DMS153 (cell line): ENCODE measurements around the gene OSBPL9.
A peak's percentile ranks its signal among the peaks of the same experiment; 100 is the strongest.
"Not testable (repeated sequence)": the region's sequence is repeated elsewhere in the genome, so short reads cannot be mapped to it uniquely, and the experiment has no call there.

Experiments used
- DNase-seq: peaks from one replicate; lab custom pipeline; 2025; lab: John Stamatoyannopoulos, UW

The OSBPL9 gene

DNA sequence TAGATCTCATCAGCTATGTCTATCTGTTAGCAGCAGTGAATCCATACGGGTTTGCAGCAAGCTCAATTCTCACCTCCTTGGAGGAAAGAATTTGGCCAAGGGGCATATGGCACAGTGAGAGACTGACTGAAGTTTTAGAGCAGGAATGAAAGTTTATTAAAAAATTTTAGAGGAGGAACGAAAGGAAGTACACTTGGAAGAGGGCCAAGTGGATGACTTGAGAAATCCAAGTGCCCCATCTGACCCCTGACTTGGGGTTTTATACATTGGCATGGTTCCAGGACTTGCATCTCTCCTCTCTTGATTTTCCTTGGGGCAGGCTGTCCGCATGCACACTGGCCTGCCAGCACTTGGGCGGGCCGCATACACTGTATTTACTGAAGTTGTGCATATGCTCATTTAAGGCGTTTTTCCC, 9.2 kb upstream of the OSBPL9 start:
- no peak for DNase-seq

- not testable (repeated sequence) for DNase-seq
Observed at GRCh38 chr1:51610104-51610503, 6.8 kb upstream of the OSBPL9 start.

DNA sequence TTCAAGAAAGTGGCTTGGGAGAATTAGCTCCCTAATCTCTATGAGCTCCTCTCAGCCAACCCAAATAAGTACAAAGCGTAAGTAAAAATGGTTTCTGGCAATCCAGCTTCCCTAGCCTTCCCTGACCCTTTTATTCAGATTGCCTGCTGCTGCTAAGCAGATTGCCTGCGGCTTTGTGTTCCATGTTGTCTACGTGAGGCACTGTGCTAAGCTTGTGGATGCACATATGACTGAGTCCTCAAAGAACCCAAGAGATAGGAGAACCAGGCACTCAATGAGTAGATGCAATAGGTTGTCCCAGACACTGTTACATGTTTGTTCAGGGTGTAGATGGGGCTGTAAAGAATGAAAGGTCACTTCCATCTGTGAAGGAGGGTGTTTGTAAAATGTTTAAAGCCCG, 6.3 kb upstream of the OSBPL9 start:
- DNase-seq, result no peak

DNA sequence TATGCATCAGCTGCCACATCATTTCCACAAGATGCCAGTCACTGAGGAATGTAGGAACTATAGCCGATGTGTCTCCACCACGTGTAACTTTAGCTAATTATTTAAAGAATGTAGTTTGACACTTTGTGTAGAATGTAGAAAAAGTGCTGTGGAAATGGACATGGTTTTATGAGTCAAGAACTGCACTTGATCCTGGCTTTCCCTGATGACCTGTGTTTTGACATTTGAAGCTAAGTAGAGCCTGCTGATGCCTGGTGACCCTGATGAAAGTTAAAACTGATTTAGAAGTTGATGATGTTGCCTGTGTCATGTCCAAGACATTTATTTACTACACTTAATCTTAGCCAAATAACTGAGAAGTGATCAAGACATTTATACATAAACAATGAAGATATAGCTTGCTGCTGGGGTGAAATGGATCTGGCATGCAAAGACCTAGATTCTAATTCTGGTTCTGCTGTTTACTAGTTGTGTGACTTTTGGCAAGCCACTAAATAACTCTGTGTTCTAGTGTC, 4.4 kb upstream of the OSBPL9 start:
- no peak for DNase-seq

DNA sequence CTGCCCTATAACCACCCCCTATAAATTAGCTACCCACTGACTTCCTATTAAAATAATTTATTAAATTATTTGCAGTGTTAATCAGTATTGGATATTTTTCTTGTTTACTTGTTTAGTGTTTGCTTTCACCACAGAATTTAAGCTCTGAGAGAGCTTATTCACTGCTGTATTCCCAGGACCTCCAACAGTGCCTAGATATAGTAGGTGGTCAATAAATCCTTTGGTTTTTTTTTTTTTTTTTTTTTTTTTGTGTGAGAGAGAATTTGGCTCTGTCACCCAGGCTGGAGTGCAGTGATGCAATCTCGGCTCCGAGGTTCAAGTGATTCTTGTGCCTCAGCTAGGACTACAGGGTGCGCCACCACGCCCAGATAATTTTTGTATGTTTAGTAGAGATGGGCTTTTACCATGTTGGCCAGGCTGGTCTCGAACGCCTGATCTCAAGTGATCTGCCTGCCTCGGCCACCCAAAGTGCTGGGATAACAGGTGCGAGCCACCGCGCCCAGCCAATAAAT, 1.1 kb upstream of the OSBPL9 start:
- no peak for DNase-seq

GRCh38 chr1:51616490-51616889, 402 bp upstream of the OSBPL9 start:
- DNase-seq, result no peak

DNA sequence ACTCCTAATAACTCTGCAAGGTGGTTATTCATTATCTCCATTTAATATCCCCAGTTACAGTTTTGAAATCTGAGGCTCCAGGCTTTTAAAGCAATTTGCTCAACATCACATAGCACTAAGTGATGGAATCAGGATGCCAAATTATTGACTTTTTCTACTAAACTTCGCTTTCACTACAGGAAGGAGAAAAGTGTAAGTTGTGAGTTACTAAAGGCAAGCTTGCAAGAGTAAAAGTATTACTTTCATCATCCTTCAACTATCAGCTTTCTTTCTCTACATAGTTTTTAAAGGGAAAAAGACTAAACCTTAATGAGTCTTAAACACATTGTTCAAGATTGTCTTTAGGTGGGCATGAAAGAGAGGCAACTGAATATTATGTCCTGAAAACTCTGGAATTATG, 1.8 kb downstream of the OSBPL9 start:
- DNase-seq, result no peak

GRCh38 chr1:51620470-51620869, 3.6 kb downstream of the OSBPL9 start:
- DNase-seq, result no peak

- DNase-seq, result no peak
Observed at GRCh38 chr1:51621161-51621560, 4.3 kb downstream of the OSBPL9 start.

DNA sequence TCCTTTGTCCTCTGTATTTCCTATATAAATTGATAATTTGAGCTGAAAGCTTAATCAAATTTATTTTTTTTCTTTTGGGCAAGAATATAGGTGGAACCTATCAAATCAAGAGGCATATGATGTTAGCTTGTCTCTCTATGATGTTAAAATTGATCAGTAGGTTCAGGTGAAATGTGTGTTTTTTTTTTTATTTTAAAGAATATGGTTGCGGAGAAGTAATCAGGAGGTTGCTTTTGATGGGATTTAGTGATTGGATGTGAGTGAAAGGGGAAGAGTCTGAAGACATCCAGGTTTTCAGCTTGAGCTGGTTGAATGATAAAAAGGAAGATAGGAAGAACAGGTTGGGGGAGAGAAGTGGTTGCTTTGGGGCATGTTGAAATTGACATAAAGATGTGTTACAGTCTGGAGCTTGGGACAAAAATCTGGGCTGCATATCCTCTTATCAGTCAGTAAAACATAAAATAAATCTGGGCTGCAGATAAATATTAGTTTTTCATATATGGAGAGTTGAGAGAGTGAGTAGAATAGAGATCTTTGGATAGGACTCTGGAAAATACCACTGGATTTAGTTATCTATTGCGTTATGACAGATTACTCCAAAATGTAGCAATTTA, 5.1 kb downstream of the OSBPL9 start:
- no peak for DNase-seq

GRCh38 chr1:51622455-51622913, 5.6 kb downstream of the OSBPL9 start:
- peak; percentile 80 for DNase-seq

DNA sequence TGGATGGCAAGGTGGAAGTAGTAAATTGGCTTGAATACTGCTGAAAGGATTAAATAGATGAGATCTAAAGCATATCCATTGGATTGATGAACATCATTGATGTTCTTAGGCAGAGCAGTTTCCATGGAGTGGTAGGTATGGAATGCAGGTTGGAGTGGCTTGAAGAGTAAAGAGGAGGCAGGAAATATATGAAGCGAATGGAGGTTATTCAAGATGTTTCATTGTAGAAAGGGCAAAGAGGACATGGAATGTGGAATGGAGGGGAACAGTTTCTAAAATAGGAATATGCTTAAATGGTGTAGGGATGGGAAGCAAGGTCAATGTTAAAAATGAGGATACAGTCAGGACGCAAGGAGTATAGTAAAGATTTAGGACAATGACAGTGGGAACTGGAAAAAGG, 6.1 kb downstream of the OSBPL9 start:
- DNase-seq, result no peak

DNA sequence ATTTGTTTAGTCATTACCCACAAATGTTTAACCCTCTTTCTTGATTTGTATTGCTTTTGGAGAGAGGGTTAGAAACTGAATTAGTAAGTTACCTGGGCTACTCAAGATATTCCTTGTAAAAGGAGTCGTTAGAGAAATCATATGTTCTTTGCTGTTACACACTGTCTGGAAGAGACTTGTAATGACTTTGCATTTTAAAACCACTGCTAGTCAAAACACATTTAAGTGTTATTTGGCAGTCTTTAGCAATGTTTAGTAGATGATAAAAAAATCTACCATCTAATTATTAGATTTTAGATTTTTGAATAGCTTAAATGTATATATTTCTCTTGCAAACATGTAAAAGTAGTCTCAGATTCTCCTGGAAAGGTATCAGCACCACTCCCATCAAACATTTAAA, 6.6 kb downstream of the OSBPL9 start:
- DNase-seq, result no peak

- DNase-seq, result no peak
Observed at GRCh38 chr1:51624855-51625254, 8.0 kb downstream of the OSBPL9 start.

GRCh38 chr1:51627672-51628071, 10.8 kb downstream of the OSBPL9 start:
- DNase-seq, result no peak

GRCh38 chr1:51628715-51629590, 12.1 kb downstream of the OSBPL9 start:
- no peak for DNase-seq

DNA sequence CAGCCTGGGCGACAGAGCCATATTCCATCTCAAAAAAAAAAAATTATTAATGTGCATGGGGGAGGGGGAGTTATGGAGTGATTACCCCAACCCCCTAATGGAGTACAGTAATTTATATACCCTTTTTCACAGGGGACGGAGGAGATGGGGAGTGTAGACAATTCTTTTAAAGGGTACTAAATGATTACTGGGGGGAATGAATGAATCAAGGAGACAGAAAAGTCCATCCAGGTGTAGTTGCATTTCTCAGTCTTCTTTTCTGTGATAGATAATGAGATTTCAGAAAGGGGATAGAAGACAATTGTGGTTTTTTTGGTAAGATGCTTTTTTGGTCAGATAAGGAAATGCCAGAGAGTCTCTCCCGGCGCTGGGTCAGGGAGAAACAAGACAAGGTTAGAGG, 13.0 kb downstream of the OSBPL9 start:
- no peak for DNase-seq

GRCh38 chr1:51630393-51630792, 13.5 kb downstream of the OSBPL9 start:
- DNase-seq, result no peak

GRCh38 chr1:51630922-51631321, 14.0 kb downstream of the OSBPL9 start:
- DNase-seq, result no peak

DNA sequence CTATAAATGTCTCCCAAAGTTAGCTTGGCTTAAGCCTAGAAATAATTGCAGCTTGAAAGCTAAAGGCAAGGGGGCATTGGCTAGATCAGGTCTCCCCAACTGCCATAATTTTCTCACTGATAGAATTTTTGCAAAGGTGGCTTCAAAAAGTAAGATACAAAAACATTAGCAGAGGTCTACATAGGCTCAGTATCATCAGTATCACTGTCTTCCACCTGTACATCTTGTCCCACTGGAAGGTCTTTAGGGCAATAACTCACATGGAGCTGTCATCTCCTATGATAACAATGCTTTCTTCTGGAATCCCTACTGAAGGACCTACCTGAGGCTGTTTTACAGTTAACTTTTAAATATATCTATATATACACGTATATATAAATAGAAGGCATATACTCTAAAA, 14.9 kb downstream of the OSBPL9 start:
- DNase-seq, result no peak

- no peak for DNase-seq
Observed at GRCh38 chr1:51634618-51635017, 17.7 kb downstream of the OSBPL9 start.

- no peak for DNase-seq
Observed at GRCh38 chr1:51635615-51636014, 18.7 kb downstream of the OSBPL9 start.

DNA sequence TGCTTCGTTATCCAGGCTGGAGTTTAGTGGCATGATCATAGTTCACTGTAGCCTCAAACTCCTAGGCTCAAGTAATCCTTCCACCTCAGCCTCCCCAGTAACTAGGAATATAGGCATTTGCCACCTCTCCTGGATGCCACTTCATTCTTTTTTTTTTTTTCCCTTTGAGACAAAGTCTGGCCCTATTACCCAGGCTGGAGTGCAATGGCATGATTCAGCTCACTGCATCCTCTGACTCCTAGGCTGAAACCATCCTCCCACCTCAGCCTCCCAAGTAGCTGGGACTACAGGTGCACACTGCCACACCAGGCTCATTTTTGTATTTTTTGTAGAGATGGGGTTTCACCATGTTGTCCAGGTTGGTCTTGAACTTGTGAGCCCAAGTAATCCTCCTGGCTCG, 19.3 kb downstream of the OSBPL9 start:
- no peak for DNase-seq
